NCI-H460 (cell line): ENCODE results near the gene MYO1F. TPM values are rescaled to one million over a fixed set of nuclear protein-coding genes. Genes with fewer than 3 reads are reported as not detected.
A peak's percentile ranks its signal among the peaks of the same experiment; 100 is the strongest.
"Not testable (repeated sequence)": the region's sequence is repeated elsewhere in the genome, so short reads cannot be mapped to it uniquely, and the experiment has no call there.

Experiments
- DNase-seq: peaks from one replicate; pipeline ENCODE4 v3.0.0-alpha.2; 2016; ENCODE audit warnings: low read depth; ENCODE audit errors: extremely low read depth
- total RNA-seq: library from RNA; depleted of rRNA; stranded (reverse); fragments of >200 nt; shearing (Covaris generic); gene quantifications from 2 replicates; pipeline ENCODE4 v1.2.3, GENCODE V29; 2014

MYO1F gene
- total RNA-seq, 1 experiment from 2014 or later: 0.15 TPM

GRCh38 chr19:8600816-8601215 is 23.6 kb upstream of the MYO1F start:
- no peak for DNase-seq

GRCh38 chr19:8600064-8600463 is 22.8 kb upstream of the MYO1F start:
- DNase-seq: no peak

- no peak for DNase-seq
Measured at GRCh38 chr19:8596168-8596567, 18.9 kb upstream of the MYO1F start.

GRCh38 chr19:8595651-8596050 is 18.4 kb upstream of the MYO1F start:
- no peak for DNase-seq

- DNase-seq: no peak
Measured at GRCh38 chr19:8593931-8594330, 16.7 kb upstream of the MYO1F start.

GRCh38 chr19:8592231-8593009 is 15.2 kb upstream of the MYO1F start:
- peak; percentile 26 for DNase-seq

- no peak for DNase-seq
Measured at GRCh38 chr19:8589177-8589714, 12.0 kb upstream of the MYO1F start.

GRCh38 chr19:8585894-8586750 is 8.9 kb upstream of the MYO1F start:
- peak; percentile 46 for DNase-seq

GRCh38 chr19:8584965-8585893 is 8.0 kb upstream of the MYO1F start:
- DNase-seq: no peak

- peak; percentile 63 for DNase-seq
Measured at GRCh38 chr19:8580710-8581281, 3.6 kb upstream of the MYO1F start.

GRCh38 chr19:8578642-8579265 is 1.5 kb upstream of the MYO1F start:
- peak; percentile 47 for DNase-seq

GRCh38 chr19:8577741-8578140 is 499 bp upstream of the MYO1F start:
- no peak for DNase-seq

GRCh38 chr19:8576273-8576993 is 809 bp downstream of the MYO1F start:
- DNase-seq: no peak

GRCh38 chr19:8575467-8575997 is 1.7 kb downstream of the MYO1F start:
- no peak for DNase-seq

GRCh38 chr19:8574619-8574922 is 2.7 kb downstream of the MYO1F start:
- not testable (repeated sequence) for DNase-seq

GRCh38 chr19:8573316-8573715 is 3.9 kb downstream of the MYO1F start:
- no peak for DNase-seq

- DNase-seq: no peak
Measured at GRCh38 chr19:8571006-8571411, 6.2 kb downstream of the MYO1F start.

GRCh38 chr19:8569066-8569771 is 8.0 kb downstream of the MYO1F start:
- DNase-seq: no peak
